ENCODE data around the gene TRIP13.

DNA sequence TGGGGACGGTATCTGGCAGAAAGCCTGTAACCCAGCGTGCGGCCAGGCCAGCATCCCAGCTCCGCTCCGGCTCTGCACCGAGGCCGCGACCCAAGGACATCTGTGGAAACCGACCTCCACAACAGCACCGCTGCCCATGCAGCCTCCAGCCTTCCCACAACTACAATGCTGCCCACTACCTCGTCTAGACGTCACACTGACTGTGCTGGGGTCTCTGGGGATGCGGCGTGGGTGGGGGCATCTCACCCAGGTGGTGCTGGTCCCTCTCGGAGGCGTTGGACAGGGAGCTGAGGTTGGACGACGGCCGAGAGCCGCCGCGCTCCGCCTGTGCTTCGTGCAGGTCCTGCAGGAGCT is 27.5 kb upstream of the TRIP13 start:
- TF ChIP-seq, protein P1, sequence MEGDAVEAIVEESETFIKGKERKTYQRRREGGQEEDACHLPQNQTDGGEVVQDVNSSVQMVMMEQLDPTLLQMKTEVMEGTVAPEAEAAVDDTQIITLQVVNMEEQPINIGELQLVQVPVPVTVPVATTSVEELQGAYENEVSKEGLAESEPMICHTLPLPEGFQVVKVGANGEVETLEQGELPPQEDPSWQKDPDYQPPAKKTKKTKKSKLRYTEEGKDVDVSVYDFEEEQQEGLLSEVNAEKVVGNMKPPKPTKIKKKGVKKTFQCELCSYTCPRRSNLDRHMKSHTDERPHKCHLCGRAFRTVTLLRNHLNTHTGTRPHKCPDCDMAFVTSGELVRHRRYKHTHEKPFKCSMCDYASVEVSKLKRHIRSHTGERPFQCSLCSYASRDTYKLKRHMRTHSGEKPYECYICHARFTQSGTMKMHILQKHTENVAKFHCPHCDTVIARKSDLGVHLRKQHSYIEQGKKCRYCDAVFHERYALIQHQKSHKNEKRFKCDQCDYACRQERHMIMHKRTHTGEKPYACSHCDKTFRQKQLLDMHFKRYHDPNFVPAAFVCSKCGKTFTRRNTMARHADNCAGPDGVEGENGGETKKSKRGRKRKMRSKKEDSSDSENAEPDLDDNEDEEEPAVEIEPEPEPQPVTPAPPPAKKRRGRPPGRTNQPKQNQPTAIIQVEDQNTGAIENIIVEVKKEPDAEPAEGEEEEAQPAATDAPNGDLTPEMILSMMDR (IDR thresholded peaks at IDR 0.05; ENCODE audit: low read depth, low read length, poor library complexity, severe bottlenecking): no peak
- no peak for TF ChIP-seq EZH2phosphoT487 (IDR thresholded peaks at IDR 0.05; ENCODE audit: borderline replicate concordance, low read length)
